AG09309 (cell line): Measurements from ENCODE around the gene CFAP97D1.

ENCODE experiments used
- DNase-seq: peaks from one replicate; pipeline ENCODE4 v3.0.0-alpha.2; 2010; ENCODE audit warnings: low read depth
- H3K4me3 ChIP-seq: 2 replicates; pipeline ENCODE4 v1.5.1; 2011; ENCODE audit warnings: mild to moderate bottlenecking, low read depth, low read length, moderate library complexity; ENCODE audit not compliant: control insufficient read depth
- CTCF ChIP-seq: IDR thresholded peaks from 2 replicates; pipeline ENCODE4 v1.5.1; 2011; ENCODE audit warnings: mild to moderate bottlenecking, low read depth, low read length, inconsistent platforms; ENCODE audit not compliant: insufficient read depth, control insufficient read depth; ENCODE audit errors: missing control alignments

CFAP97D1 gene

DNA sequence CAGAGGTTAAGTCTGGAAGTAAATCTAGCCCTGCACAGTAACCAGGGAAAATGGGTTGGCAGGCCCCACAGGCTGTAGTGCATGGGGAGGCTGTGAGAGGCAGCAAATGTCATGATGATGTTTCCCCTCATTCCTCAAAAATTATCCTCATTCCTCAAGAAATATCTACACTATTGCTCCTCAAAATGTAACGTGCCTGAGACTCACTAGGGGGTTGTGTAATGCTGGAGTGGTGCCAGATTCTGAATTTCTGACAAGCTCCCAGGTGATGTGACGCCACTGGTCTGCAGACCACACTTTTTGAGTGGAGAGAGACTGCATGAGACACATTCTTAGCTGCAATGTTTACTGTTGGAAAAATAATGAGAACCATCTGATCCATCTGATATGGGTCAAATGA, 53.9 kb downstream of the CFAP97D1 start:
- H3K4me3 ChIP-seq: no peak overlapping the region
- DNase-seq: peak; percentile 34
- TF ChIP-seq CTCF: no peak
